ENCODE data around the gene CHST11.
"Not testable (repeated sequence)": the region's sequence is repeated elsewhere in the genome, so short reads cannot be mapped to it uniquely, and the experiment has no call there.

DNA sequence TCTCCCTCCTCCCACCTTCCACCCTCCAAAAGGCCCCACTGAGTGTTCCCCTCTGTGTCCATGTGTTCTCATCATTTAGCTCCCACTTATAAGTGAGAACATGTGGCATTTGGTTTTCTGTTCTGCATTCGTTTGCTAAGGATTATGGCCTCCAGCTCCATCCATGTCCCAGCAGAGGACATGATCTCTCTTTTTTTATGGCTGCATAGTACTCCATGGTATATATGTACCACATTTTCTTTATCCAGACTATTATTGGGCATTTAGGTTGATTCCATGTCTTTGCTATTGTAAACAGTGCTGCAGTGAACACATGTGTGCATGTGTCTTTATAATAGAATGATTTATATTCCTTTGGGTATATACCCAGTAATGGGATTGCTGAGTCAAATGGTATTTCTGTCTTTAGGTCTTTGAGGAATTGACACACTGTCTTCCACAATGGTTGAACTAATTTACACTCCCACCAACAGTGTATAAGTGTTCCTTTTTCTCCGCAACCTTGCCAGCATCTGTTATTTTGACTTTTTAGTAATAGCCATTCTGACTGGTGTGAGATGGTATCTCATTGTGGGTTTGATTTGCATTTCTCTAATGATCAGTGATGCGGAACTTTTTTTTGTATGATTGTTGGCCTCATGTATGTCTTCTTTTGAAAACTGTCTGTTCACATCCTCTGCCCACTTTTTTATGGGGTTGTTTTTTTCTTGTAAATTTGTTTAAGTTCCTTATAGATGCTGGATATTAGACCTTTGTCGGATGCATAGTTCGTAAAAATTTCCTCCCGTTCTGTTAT lies 287.2 kb downstream of the CHST11 start:
- not testable (repeated sequence) for TF ChIP-seq EZH2 (IDR thresholded peaks at IDR 0.05); POLR2AphosphoS5 (IDR thresholded peaks at IDR 0.05; ENCODE audit: borderline replicate concordance, low read depth, low read length); FOXP2 (optimal IDR thresholded peaks at IDR 0.05; ENCODE audit: control extremely low read depth, extremely low read length, insufficient read depth)
